GM23248 (cell line): ENCODE results near the gene ZFP62. TPM values are rescaled to one million over a fixed set of nuclear protein-coding genes. Genes with fewer than 3 reads are reported as not detected.

Source experiments
- DNase-seq: peaks from one replicate; pipeline ENCODE4 v3.0.0-alpha.2; 2015
- H2AFZ ChIP-seq: fragments of 200-600 bp; sonication (generic); 2 replicates; pipeline ENCODE4 v1.6.1; 2016; ENCODE audit warnings: antibody characterized with exemption
- H3F3A ChIP-seq: fragments of 200-600 bp; sonication (generic); 2 replicates; pipeline ENCODE4 v1.6.1; 2016; ENCODE audit warnings: mild to moderate bottlenecking, antibody characterized with exemption, mixed run types; ENCODE audit not compliant: insufficient read depth
- H3K27ac ChIP-seq: fragments of 200-600 bp; sonication (generic); 2 replicates; pipeline ENCODE4 v1.5.1; 2016; ENCODE audit warnings: mild to moderate bottlenecking
- H3K27me3 ChIP-seq: fragments of 200-600 bp; sonication (generic); replicated peaks from 2 replicates; pipeline ENCODE4 v1.6.1; 2016; ENCODE audit warnings: mild to moderate bottlenecking; ENCODE audit not compliant: insufficient read depth
- H3K36me3 ChIP-seq: fragments of 200-600 bp; sonication (generic); 2 replicates; pipeline ENCODE4 v1.6.1; 2016; ENCODE audit warnings: low read depth, mild to moderate bottlenecking
- H3K4me1 ChIP-seq: fragments of 200-600 bp; sonication (generic); 2 replicates; pipeline ENCODE4 v1.6.1; 2016; ENCODE audit warnings: mild to moderate bottlenecking; ENCODE audit not compliant: insufficient read depth
- H3K4me2 ChIP-seq: fragments of 200-600 bp; sonication (generic); one replicate; pipeline ENCODE4 v1.6.1; 2016; ENCODE audit warnings: mild to moderate bottlenecking; ENCODE audit not compliant: unreplicated experiment
- H3K4me3 ChIP-seq: fragments of 200-600 bp; sonication (generic); 2 replicates; pipeline ENCODE4 v1.5.1; 2016; ENCODE audit warnings: mild to moderate bottlenecking
- H3K79me2 ChIP-seq: fragments of 200-600 bp; sonication (generic); 2 replicates; pipeline ENCODE4 v1.6.1; 2016; ENCODE audit warnings: mild to moderate bottlenecking; ENCODE audit not compliant: insufficient read depth
- H3K9ac ChIP-seq: fragments of 200-600 bp; sonication (generic); 2 replicates; pipeline ENCODE4 v1.6.1; 2016; ENCODE audit warnings: mild to moderate bottlenecking
- H3K9me2 ChIP-seq: fragments of 200-600 bp; sonication (generic); 2 replicates; pipeline ENCODE4 v1.6.1; 2016; ENCODE audit warnings: mixed run types, mild to moderate bottlenecking, moderate library complexity; ENCODE audit not compliant: insufficient read depth
- H3K9me3 ChIP-seq: fragments of 200-600 bp; sonication (generic); one replicate; pipeline ENCODE4 v1.6.1; 2017; ENCODE audit warnings: low read depth
- H4K20me1 ChIP-seq: fragments of 200-600 bp; sonication (generic); 2 replicates; pipeline ENCODE4 v1.6.0; 2016; ENCODE audit not compliant: insufficient read depth
- EZH2 ChIP-seq: fragments of 200-600 bp; sonication (generic); IDR thresholded peaks from 2 replicates; pipeline ENCODE4 v1.6.1; 2018; ENCODE audit warnings: antibody characterized with exemption, mild to moderate bottlenecking; ENCODE audit not compliant: insufficient read depth, poor library complexity, severe bottlenecking
- EZH2phosphoT487 ChIP-seq: fragments of 200-600 bp; sonication (generic); IDR thresholded peaks from 2 replicates; pipeline ENCODE4 v1.6.1; 2018; ENCODE audit warnings: antibody characterized with exemption, moderate library complexity, mild to moderate bottlenecking, low read depth; ENCODE audit not compliant: insufficient read depth
- WGBS, 2 experiments: methylation state at CpG; one replicate each; pipeline ENCODE4 v1.1.6; 2015 to 2017; ENCODE audit warnings: low lambda C conversion rate in 2 of 2, low coverage in 1 of 2; ENCODE audit errors: missing lambda C conversion rate in 2 of 2; 5-methylcytosine and 5-hydroxymethylcytosine counted together
- in situ Hi-C: fragments of 300-500 bp; cut with MboI; formaldehyde crosslinking; loops from 2 replicates; pipeline ENCODE4 v1.15.0; 2020
- polyA plus RNA-seq: library from polyadenylated mRNA; unstranded; fragments of >200 nt; fragmentation: Nextera tagmentation; extraction: Ambion mirVana; gene quantifications from 2 replicates; pipeline ENCODE4 v1.2.1, GENCODE V29; 2016
- total RNA-seq: library from RNA; depleted of rRNA; stranded (reverse); fragments of >200 nt; shearing (Covaris generic); gene quantifications from 2 replicates; pipeline ENCODE4 v1.2.3, GENCODE V29; 2014; rRNA removed

ZFP62 gene
- 6.1 and 13.6 TPM in 2 replicates for total RNA-seq
- polyA plus RNA-seq, result 9.4 and 13.0 TPM in 2 replicates

GRCh38 chr5:180860887-180861822, at the start of gene ZFP62:
Gene ZFP62 (minus strand): TSS chr5:180861276. CDS start chr5:180861219, 57 bp downstream.
- no peaks in the 10 kb centered on the region for H3K36me3 ChIP-seq
- TF ChIP-seq EZH2 (no peak), EZH2phosphoT487 (no peak)
- H3K4me1 ChIP-seq, result peaks cover 4% of the 10 kb centered on the region; the same call in 1 of the 2 replicates
- no peaks in the 10 kb centered on the region for H3K9me3 ChIP-seq
- peak within 1 kb of the TSS; percentile 96 for H3K4me3 ChIP-seq
- in situ Hi-C loops, result no loop called here
- 1 to 2% methylated on average over 40 to 45 of the region's 84 CpGs for WGBS, 2 experiments
- no peaks in the 10 kb centered on the region for H3K27me3 ChIP-seq
- H3K9ac ChIP-seq, result peak within 1 kb of the TSS; percentile 91
- peak; percentile 95 for DNase-seq
- peak within 1 kb of the TSS; percentile 97 for H2AFZ ChIP-seq
- peaks cover 6% of the 10 kb centered on the region; the same call in 1 of the 2 replicates for H3F3A ChIP-seq
- H3K27ac ChIP-seq, result peak within 1 kb of the TSS; percentile 67
- peak within 1 kb of the TSS; percentile 84 for H3K4me2 ChIP-seq
- no peaks in the 10 kb centered on the region for H3K9me2 ChIP-seq
- peaks cover 33% of the 10 kb centered on the region for H3K79me2 ChIP-seq
- H4K20me1 ChIP-seq, result no peaks in the 10 kb centered on the region

DNA sequence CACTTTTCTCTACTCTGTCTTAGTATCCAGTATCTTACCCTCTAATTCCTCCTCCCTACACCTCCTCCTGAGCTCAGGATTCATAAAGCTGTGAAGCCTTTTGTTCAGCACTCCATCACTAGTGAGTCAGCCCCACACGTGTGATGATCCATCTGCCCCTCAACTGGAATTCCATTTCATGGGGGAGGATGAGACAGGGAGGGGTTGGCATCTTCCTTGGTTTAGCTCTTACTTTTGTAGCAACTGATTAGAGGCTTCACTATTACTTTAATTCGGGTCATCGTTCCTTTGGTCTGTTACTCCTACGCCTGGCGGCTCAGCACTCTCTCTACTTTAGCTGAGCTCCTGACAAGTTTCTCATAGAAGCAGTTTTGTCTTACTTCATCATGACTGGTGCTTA, 49.7 kb upstream of the ZFP62 start:
- Histone ChIP-seq H3K9me2 (no peaks in the 10 kb centered on the region), H3K36me3 (no peaks in the 10 kb centered on the region), H3K9me3 (no peaks in the 10 kb centered on the region), H3K27me3 (peaks cover 3% of the 10 kb centered on the region; the same call in 1 of the 2 replicates), H3F3A (no peaks in the 10 kb centered on the region), H3K4me2 (no peak overlapping the region), H3K4me3 (no peak overlapping the region), H3K27ac (no peak overlapping the region), H2AFZ (no peak overlapping the region), H3K9ac (no peak overlapping the region), H3K4me1 (no peaks in the 10 kb centered on the region), H4K20me1 (no peaks in the 10 kb centered on the region), H3K79me2 (no peaks in the 10 kb centered on the region)
- TF ChIP-seq EZH2phosphoT487 (no peak), EZH2 (no peak)
- DNase-seq, result peak; percentile 4
- WGBS, 2 experiments, result 59% methylated on average over 5 of the region's 5 CpGs
- in situ Hi-C loops, result no loop called here

DNA sequence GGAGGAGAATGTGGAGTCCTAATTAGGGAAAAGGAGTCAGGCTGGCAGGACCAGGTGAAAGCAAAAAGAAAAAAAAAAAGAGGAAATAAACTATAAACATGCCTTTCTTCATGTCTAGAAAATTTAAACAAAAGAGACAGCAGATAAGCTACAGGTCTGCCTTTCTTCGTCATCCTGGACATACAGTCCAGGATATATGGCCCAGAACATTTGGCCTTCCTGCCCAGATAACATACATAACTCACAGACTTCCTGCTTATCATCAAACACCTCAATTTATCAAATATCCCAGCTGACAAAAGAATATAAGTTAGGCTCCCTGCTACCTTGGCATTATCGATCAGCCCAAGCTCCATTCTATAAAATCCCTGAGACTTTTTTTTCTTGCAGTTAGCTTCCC, 49.1 kb upstream of the ZFP62 start:
- Histone ChIP-seq H3K4me3 (no peak overlapping the region), H2AFZ (no peak overlapping the region), H4K20me1 (no peaks in the 10 kb centered on the region), H3K36me3 (no peaks in the 10 kb centered on the region), H3K27me3 (peaks cover 3% of the 10 kb centered on the region; the same call in 1 of the 2 replicates), H3K4me1 (no peaks in the 10 kb centered on the region), H3K9me2 (no peaks in the 10 kb centered on the region), H3F3A (no peaks in the 10 kb centered on the region), H3K79me2 (no peaks in the 10 kb centered on the region), H3K9me3 (no peaks in the 10 kb centered on the region), H3K4me2 (no peak overlapping the region), H3K27ac (no peak overlapping the region), H3K9ac (no peak overlapping the region)
- in situ Hi-C loops, result no loop called here
- WGBS, 2 experiments, result 0 to 3% methylated on average over 2 of the region's 2 CpGs
- no peak for DNase-seq
- no peak for TF ChIP-seq EZH2phosphoT487
- no peak for TF ChIP-seq EZH2

GRCh38 chr5:180909782-180910181, 48.7 kb upstream of the ZFP62 start:
- H3K4me1 ChIP-seq, result no peaks in the 10 kb centered on the region
- no peaks in the 10 kb centered on the region for H3K36me3 ChIP-seq
- no peak overlapping the region for H2AFZ ChIP-seq
- 8 to 13% methylated on average over 5 of the region's 5 CpGs for WGBS, 2 experiments
- no peak for DNase-seq
- in situ Hi-C loops, result no loop called here
- H3K9me2 ChIP-seq, result no peaks in the 10 kb centered on the region
- no peaks in the 10 kb centered on the region for H4K20me1 ChIP-seq
- H3K4me2 ChIP-seq, result no peak overlapping the region
- H3K9ac ChIP-seq, result no peak overlapping the region
- H3F3A ChIP-seq, result no peaks in the 10 kb centered on the region
- H3K79me2 ChIP-seq, result no peaks in the 10 kb centered on the region
- no peaks in the 10 kb centered on the region for H3K9me3 ChIP-seq
- TF ChIP-seq EZH2phosphoT487 (no peak), EZH2 (no peak)
- H3K27ac ChIP-seq, result no peak overlapping the region
- no peak overlapping the region for H3K4me3 ChIP-seq
- H3K27me3 ChIP-seq, result peaks cover 3% of the 10 kb centered on the region; the same call in 1 of the 2 replicates
